Measurements from ENCODE around the gene ABCA9.

DNA sequence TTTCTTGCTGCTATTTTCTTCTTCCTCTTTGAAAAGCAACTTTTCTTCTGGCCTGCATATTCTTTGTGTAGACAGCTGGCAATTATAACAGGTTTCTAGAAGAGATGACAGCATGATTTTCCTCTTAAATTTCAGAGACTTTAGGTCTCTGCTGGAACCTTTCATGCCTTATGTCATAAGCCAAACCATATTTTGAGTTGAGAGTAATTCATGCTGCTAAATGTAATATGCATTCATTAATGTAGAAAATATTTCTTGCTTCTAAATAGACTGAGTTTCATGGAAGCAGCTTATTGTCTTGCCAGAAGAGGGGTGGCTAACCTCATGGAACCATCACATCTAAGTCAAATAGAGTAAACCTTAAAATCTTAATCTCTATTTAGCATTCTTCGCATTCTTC, 25.9 kb upstream of the ABCA9 start:
- no peak for TF ChIP-seq CHD4 (IDR thresholded peaks at IDR 0.05; ENCODE audit: borderline replicate concordance, low read length)
- TF ChIP-seq, protein P1, sequence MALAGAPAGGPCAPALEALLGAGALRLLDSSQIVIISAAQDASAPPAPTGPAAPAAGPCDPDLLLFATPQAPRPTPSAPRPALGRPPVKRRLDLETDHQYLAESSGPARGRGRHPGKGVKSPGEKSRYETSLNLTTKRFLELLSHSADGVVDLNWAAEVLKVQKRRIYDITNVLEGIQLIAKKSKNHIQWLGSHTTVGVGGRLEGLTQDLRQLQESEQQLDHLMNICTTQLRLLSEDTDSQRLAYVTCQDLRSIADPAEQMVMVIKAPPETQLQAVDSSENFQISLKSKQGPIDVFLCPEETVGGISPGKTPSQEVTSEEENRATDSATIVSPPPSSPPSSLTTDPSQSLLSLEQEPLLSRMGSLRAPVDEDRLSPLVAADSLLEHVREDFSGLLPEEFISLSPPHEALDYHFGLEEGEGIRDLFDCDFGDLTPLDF (CRISPR knock-in tag; IDR thresholded peaks at IDR 0.05) = no peak
- TF ChIP-seq, protein P2, sequence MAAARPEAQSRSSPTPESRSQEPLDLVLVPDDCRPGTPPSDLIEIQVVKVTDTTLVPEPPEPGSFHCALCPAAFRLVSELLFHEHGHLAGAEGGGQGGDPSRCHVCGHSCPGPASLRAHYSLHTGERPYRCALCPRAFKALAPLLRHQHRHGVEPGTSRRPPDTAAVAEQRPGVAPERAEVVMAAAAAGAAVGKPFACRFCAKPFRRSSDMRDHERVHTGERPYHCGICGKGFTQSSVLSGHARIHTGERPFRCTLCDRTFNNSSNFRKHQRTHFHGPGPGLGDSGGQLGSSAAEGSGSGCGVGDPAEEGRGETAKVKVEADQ (CRISPR knock-in tag; IDR thresholded peaks at IDR 0.05; ENCODE audit: borderline replicate concordance) = no peak
- no peak for TF ChIP-seq ZBTB42 (CRISPR knock-in tag; IDR thresholded peaks at IDR 0.05)
- TF ChIP-seq, protein P3, sequence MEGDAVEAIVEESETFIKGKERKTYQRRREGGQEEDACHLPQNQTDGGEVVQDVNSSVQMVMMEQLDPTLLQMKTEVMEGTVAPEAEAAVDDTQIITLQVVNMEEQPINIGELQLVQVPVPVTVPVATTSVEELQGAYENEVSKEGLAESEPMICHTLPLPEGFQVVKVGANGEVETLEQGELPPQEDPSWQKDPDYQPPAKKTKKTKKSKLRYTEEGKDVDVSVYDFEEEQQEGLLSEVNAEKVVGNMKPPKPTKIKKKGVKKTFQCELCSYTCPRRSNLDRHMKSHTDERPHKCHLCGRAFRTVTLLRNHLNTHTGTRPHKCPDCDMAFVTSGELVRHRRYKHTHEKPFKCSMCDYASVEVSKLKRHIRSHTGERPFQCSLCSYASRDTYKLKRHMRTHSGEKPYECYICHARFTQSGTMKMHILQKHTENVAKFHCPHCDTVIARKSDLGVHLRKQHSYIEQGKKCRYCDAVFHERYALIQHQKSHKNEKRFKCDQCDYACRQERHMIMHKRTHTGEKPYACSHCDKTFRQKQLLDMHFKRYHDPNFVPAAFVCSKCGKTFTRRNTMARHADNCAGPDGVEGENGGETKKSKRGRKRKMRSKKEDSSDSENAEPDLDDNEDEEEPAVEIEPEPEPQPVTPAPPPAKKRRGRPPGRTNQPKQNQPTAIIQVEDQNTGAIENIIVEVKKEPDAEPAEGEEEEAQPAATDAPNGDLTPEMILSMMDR (CRISPR knock-in tag; IDR thresholded peaks at IDR 0.05) = no peak
- TF ChIP-seq POLR2AphosphoS2 (IDR thresholded peaks at IDR 0.05; ENCODE audit: low read depth, low read length) = no peak
- TF ChIP-seq ZNF780A (CRISPR knock-in tag; IDR thresholded peaks at IDR 0.05) = no peak
- TF ChIP-seq RAD21 (CRISPR knock-in tag; IDR thresholded peaks at IDR 0.05) = no peak
- TF ChIP-seq ZBTB20 (CRISPR knock-in tag; IDR thresholded peaks at IDR 0.05; ENCODE audit: borderline replicate concordance, low read depth) = no peak
- no peak for TF ChIP-seq HIVEP1 (CRISPR knock-in tag; IDR thresholded peaks at IDR 0.05)
- no peak for TF ChIP-seq POLR2A (IDR thresholded peaks at IDR 0.05; ENCODE audit: insufficient read depth in 1 of 2, low read depth in 2 of 2, low read length in 2 of 2)
- no peak for TF ChIP-seq ZNF530 (CRISPR knock-in tag; IDR thresholded peaks at IDR 0.05; ENCODE audit: low read depth)
- no peak for TF ChIP-seq ZNF644 (CRISPR knock-in tag; IDR thresholded peaks at IDR 0.05; ENCODE audit: low read depth)
